SW 1271 (cell line): Measurements from ENCODE around the gene RCOR1.
A peak's percentile ranks its signal among the peaks of the same experiment; 100 is the strongest.
"Not testable (repeated sequence)": the region's sequence is repeated elsewhere in the genome, so short reads cannot be mapped to it uniquely, and the experiment has no call there.

Source experiments
- DNase-seq, 2 experiments: peaks; one replicate each; lab custom pipeline; 2025; lab: John Stamatoyannopoulos, UW

Gene RCOR1

GRCh38 chr14:102751088-102751487, 158.6 kb downstream of the RCOR1 start:
- DNase-seq, result no peak

- no peak for DNase-seq
Observed at GRCh38 chr14:102752239-102752847, 159.9 kb downstream of the RCOR1 start.

GRCh38 chr14:102754370-102755262, 162.2 kb downstream of the RCOR1 start:
- no peak for DNase-seq

GRCh38 chr14:102757646-102758045, 165.2 kb downstream of the RCOR1 start:
- no peak for DNase-seq

- DNase-seq, result no peak
Observed at GRCh38 chr14:102758087-102758486, 165.6 kb downstream of the RCOR1 start.

- no peak for DNase-seq
Observed at GRCh38 chr14:102759456-102760187, 167.2 kb downstream of the RCOR1 start.

GRCh38 chr14:102760496-102761193, 168.2 kb downstream of the RCOR1 start:
- no peak for DNase-seq

- DNase-seq, result no peak
Observed at GRCh38 chr14:102761206-102761605, 168.8 kb downstream of the RCOR1 start.

GRCh38 chr14:102764220-102764671, 171.8 kb downstream of the RCOR1 start:
- no peak for DNase-seq

- not testable (repeated sequence) for DNase-seq
Observed at GRCh38 chr14:102765770-102766169, 173.3 kb downstream of the RCOR1 start.

- no peak for DNase-seq
Observed at GRCh38 chr14:102768223-102769048, 176.0 kb downstream of the RCOR1 start.

GRCh38 chr14:102769049-102769327, 176.5 kb downstream of the RCOR1 start:
- DNase-seq, result no peak

- no peak for DNase-seq
Observed at GRCh38 chr14:102770147-102771123, 178.0 kb downstream of the RCOR1 start.

GRCh38 chr14:102771144-102771543, 178.7 kb downstream of the RCOR1 start:
- DNase-seq, result no peak

- DNase-seq, result peak in 1 of 2 experiments; percentile 19
Observed at GRCh38 chr14:102772781-102773570, 180.5 kb downstream of the RCOR1 start.

- DNase-seq, result peak; percentile 35 to 69
Observed at GRCh38 chr14:102774391-102775153, 182.1 kb downstream of the RCOR1 start.

GRCh38 chr14:102775855-102776760, 183.7 kb downstream of the RCOR1 start:
- DNase-seq, result peak; percentile 28 to 63
